Measurements from ENCODE around the gene SETBP1.

DNA sequence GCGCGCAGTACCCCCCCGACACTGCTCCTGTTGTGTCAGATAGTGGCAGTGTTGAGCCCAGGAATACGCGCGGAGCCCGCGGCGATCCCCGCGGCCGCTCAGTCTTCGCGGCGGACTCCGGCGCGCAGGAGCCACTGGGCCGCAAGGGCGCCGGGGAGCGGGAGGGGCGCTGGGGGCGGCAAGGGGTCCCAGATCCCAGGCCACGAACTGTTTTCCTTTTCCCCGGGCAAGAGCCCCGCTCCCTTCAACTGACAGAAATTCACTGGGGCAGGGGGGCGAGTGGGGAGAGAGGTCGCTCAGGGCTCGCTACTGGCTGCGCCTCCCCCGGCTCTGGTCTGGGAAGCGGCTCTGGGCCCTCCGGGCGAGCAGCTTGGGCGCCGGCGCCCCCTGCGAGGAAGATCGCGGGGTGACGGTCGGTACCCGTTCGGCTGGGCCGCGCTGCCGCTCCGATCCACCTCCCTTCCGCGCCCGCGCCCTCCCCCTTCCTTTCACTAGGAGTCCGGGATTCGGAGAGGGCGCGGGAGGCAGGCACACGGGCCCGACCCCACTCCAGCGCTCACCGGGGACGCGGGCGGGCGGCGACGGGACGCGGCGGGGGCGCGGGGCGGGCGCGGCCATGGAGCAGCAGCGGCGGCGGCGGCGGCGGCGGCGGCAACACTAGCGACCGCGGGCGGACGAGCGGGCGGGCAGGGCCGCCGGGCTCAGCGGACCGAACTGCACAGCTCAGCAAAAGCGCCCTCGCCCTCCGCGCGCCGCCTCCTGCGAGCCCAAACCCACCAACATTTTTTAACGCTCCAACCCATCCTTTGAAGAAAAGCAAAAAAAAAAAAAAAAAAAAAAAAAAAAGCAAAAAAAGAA lies 1.4 kb upstream of the SETBP1 start:
- TF ChIP-seq, protein P1, sequence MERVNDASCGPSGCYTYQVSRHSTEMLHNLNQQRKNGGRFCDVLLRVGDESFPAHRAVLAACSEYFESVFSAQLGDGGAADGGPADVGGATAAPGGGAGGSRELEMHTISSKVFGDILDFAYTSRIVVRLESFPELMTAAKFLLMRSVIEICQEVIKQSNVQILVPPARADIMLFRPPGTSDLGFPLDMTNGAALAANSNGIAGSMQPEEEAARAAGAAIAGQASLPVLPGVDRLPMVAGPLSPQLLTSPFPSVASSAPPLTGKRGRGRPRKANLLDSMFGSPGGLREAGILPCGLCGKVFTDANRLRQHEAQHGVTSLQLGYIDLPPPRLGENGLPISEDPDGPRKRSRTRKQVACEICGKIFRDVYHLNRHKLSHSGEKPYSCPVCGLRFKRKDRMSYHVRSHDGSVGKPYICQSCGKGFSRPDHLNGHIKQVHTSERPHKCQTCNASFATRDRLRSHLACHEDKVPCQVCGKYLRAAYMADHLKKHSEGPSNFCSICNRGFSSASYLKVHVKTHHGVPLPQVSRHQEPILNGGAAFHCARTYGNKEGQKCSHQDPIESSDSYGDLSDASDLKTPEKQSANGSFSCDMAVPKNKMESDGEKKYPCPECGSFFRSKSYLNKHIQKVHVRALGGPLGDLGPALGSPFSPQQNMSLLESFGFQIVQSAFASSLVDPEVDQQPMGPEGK (CRISPR knock-in tag; IDR thresholded peaks at IDR 0.05; ENCODE audit: borderline replicate concordance): no peak
- TF ChIP-seq, protein P2, sequence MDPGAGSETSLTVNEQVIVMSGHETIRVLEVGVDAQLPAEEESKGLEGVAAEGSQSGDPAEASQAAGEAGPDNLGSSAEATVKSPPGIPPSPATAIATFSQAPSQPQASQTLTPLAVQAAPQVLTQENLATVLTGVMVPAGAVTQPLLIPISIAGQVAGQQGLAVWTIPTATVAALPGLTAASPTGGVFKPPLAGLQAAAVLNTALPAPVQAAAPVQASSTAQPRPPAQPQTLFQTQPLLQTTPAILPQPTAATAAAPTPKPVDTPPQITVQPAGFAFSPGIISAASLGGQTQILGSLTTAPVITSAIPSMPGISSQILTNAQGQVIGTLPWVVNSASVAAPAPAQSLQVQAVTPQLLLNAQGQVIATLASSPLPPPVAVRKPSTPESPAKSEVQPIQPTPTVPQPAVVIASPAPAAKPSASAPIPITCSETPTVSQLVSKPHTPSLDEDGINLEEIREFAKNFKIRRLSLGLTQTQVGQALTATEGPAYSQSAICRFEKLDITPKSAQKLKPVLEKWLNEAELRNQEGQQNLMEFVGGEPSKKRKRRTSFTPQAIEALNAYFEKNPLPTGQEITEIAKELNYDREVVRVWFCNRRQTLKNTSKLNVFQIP (CRISPR knock-in tag; IDR thresholded peaks at IDR 0.05; ENCODE audit: borderline replicate concordance, low read depth): no peak
- TF ChIP-seq, protein P3, sequence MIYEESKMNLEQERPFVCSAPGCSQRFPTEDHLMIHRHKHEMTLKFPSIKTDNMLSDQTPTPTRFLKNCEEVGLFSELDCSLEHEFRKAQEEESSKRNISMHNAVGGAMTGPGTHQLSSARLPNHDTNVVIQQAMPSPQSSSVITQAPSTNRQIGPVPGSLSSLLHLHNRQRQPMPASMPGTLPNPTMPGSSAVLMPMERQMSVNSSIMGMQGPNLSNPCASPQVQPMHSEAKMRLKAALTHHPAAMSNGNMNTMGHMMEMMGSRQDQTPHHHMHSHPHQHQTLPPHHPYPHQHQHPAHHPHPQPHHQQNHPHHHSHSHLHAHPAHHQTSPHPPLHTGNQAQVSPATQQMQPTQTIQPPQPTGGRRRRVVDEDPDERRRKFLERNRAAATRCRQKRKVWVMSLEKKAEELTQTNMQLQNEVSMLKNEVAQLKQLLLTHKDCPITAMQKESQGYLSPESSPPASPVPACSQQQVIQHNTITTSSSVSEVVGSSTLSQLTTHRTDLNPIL (CRISPR knock-in tag; IDR thresholded peaks at IDR 0.05; ENCODE audit: low read depth): no peak

Data from SK-N-SH treated with all-trans-retinoic acid at 6 μM for 48 hours (cell line).